Tibial nerve (tissue), 4 donors: ENCODE results near the gene WDR48.

ENCODE experiments used
- CTCF ChIP-seq, 5 experiments: fragments of 200-600 bp in 3 of 5; fragments of 450-650 bp in 2 of 5; sonication (generic) in 3 of 5; IDR thresholded peaks; one replicate each; pipeline ENCODE4 v1.5.1; 2016 to 2019; ENCODE audit warnings: antibody characterized with exemption in 5 of 5, mild to moderate bottlenecking in 3 of 5, moderate library complexity in 2 of 5
- EP300 ChIP-seq, 2 donors: sonication (generic); formaldehyde crosslinking; IDR thresholded peaks; one replicate each; pipeline ENCODE4 v1.6.1; 2017; ENCODE audit warnings: antibody characterized with exemption in 2 of 2, mild to moderate bottlenecking in 1 of 2

DNA sequence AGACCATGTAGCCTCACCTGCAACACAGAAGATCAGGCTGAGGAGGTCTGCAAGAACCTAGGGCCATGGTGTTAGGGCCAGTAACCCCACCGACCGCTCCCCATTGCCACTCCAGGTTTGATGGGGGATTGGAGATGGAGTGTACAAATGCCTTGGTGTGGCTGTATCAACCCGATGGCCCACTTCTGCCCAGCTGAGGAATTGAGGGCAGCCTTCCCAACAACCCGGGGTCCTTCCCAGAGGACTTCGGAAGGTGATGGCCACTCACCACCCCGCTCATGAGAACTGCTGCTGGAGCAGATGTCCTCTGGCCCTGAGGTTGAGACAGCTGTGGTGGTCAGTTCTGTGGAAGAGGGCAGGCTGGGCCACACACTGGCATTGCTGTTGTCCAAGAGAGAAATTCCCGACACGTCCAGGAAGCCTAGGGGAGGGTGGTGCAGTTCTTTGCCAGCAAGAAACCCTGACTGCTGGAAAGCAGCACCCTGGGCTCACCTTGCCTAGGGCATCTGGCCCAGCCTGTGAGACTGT, 46.7 kb downstream of the WDR48 start:
- TF ChIP-seq EP300 (IDR thresholded peaks at IDR 0.05): no peak
- TF ChIP-seq CTCF (IDR thresholded peaks at IDR 0.05): no peak
